Astrocyte (in vitro differentiated cells and primary cell): ENCODE results near the gene RASIP1. TPM values are rescaled to one million over a fixed set of nuclear protein-coding genes. Genes with fewer than 3 reads are reported as not detected.
"Not testable (repeated sequence)": the region's sequence is repeated elsewhere in the genome, so short reads cannot be mapped to it uniquely, and the experiment has no call there.

ENCODE experiments used
- DNase-seq: peaks from one replicate; pipeline ENCODE4 v3.0.0-alpha.2; 2010; ENCODE audit warnings: low read depth
- FAIRE-seq: peaks from 2 replicates; lab custom pipeline; 2011; peaks lifted over from hg19 to GRCh38; lab: Jason Lieb, UNC
- H2AFZ ChIP-seq: 2 replicates; pipeline ENCODE4 v1.6.0; 2012; ENCODE audit warnings: low read depth, low read length, inconsistent platforms
- H3K27ac ChIP-seq: 2 replicates; pipeline ENCODE4 v1.5.1; 2011; ENCODE audit warnings: low read depth, low read length, inconsistent platforms
- H3K27me3 ChIP-seq: 2 replicates; pipeline ENCODE4 v1.6.0; 2011; ENCODE audit warnings: low read length, inconsistent platforms; ENCODE audit not compliant: insufficient read depth
- H3K36me3 ChIP-seq: 2 replicates; pipeline ENCODE4 v1.5.1; 2011; ENCODE audit warnings: low read length, inconsistent platforms; ENCODE audit not compliant: insufficient read depth
- H3K4me1 ChIP-seq: 2 replicates; pipeline ENCODE4 v1.5.1; 2011; ENCODE audit warnings: low read length, inconsistent platforms; ENCODE audit not compliant: insufficient read depth
- H3K4me2 ChIP-seq: 2 replicates; pipeline ENCODE4 v1.6.0; 2012; ENCODE audit warnings: low read length, inconsistent platforms
- H3K4me3 ChIP-seq: 2 replicates; pipeline ENCODE4 v1.5.1; 2011; ENCODE audit warnings: low read depth, mild to moderate bottlenecking, low read length, inconsistent platforms; ENCODE audit not compliant: insufficient read depth
- H3K79me2 ChIP-seq: 2 replicates; pipeline ENCODE4 v1.6.0; 2012; ENCODE audit warnings: mild to moderate bottlenecking, low read length, inconsistent platforms; ENCODE audit not compliant: insufficient read depth
- H3K9ac ChIP-seq: 2 replicates; pipeline ENCODE4 v1.6.0; 2012; ENCODE audit warnings: mild to moderate bottlenecking, low read length, inconsistent platforms
- H3K9me3 ChIP-seq: 2 replicates; pipeline ENCODE4 v1.5.1; 2012; ENCODE audit warnings: low read depth, mild to moderate bottlenecking, low read length, inconsistent platforms; ENCODE audit not compliant: insufficient read depth
- H4K20me1 ChIP-seq: 2 replicates; pipeline ENCODE4 v1.6.0; 2012; ENCODE audit warnings: low read length, inconsistent platforms; ENCODE audit not compliant: insufficient read depth
- H3K27ac Mint-ChIP-seq: one replicate; pipeline ENCODE4 v1.8.0; 2021; ENCODE audit warnings: mild to moderate bottlenecking, mixed read lengths; ENCODE audit not compliant: unreplicated experiment
- H3K27me3 Mint-ChIP-seq: one replicate; pipeline ENCODE4 v1.8.0; 2021; ENCODE audit warnings: low read depth, mixed read lengths; ENCODE audit not compliant: unreplicated experiment
- H3K36me3 Mint-ChIP-seq: one replicate; pipeline ENCODE4 v1.8.0; 2021; ENCODE audit warnings: low read depth, mixed read lengths; ENCODE audit not compliant: unreplicated experiment
- H3K4me1 Mint-ChIP-seq: one replicate; pipeline ENCODE4 v1.8.0; 2021; ENCODE audit warnings: low read depth, mixed read lengths; ENCODE audit not compliant: unreplicated experiment
- H3K4me3 Mint-ChIP-seq: one replicate; pipeline ENCODE4 v1.8.0; 2021; ENCODE audit warnings: mild to moderate bottlenecking, moderate library complexity, mixed read lengths; ENCODE audit not compliant: unreplicated experiment
- H3K9me3 Mint-ChIP-seq: one replicate; pipeline ENCODE4 v1.8.0; 2021; ENCODE audit warnings: mild to moderate bottlenecking, mixed read lengths; ENCODE audit not compliant: unreplicated experiment
- CTCF ChIP-seq: IDR thresholded peaks from 2 replicates; pipeline ENCODE4 v1.5.1; 2011; ENCODE audit warnings: low read depth, mild to moderate bottlenecking, inconsistent platforms, low read length, moderate library complexity; ENCODE audit not compliant: insufficient read depth
- EZH2 ChIP-seq: IDR thresholded peaks from 2 replicates; pipeline ENCODE4 v1.6.1; 2012; ENCODE audit warnings: mild to moderate bottlenecking, low read length, inconsistent platforms; ENCODE audit not compliant: insufficient read depth
- total RNA-seq: library from RNA; stranded (reverse); gene quantifications from 2 replicates; pipeline ENCODE4 v1.2.1, GENCODE V29; 2021

Gene RASIP1
- total RNA-seq, 1 donor from 2014 or later, result 0.68 TPM

GRCh38 chr19:48719263-48720171 lies 20.9 kb downstream of the RASIP1 start, which contains the start of gene MAMSTR:
MAMSTR (minus strand) TSS chr19:48719725; CDS start chr19:48719031, 694 bp downstream.
- peak within 1 kb of the TSS; percentile 90 for H3K27ac ChIP-seq
- peak within 1 kb of the TSS; percentile 94 for H2AFZ ChIP-seq
- H3K79me2 ChIP-seq, result no peaks in the 10 kb centered on the region
- Mint-ChIP-seq H3K4me1 (peaks cover 3% of the 10 kb centered on the region), H3K4me3 (peak within 1 kb of the TSS; percentile 88), H3K36me3 (no peaks in the 10 kb centered on the region), H3K9me3 (no peaks in the 10 kb centered on the region), H3K27me3 (no peaks in the 10 kb centered on the region), H3K27ac (peak within 1 kb of the TSS; percentile 87)
- no peaks in the 10 kb centered on the region for H3K9me3 ChIP-seq
- H3K9ac ChIP-seq, result no peak within 1 kb of the TSS
- H3K4me1 ChIP-seq, result peaks cover 18% of the 10 kb centered on the region
- no peaks in the 10 kb centered on the region for H4K20me1 ChIP-seq
- H3K27me3 ChIP-seq, result no peaks in the 10 kb centered on the region
- no peak for TF ChIP-seq EZH2
- TF ChIP-seq CTCF, result no peak
- H3K36me3 ChIP-seq, result no peaks in the 10 kb centered on the region
- H3K4me3 ChIP-seq, result peak within 1 kb of the TSS; percentile 72
- DNase-seq (no peak), FAIRE-seq (no peak)
- peak within 1 kb of the TSS; percentile 86 for H3K4me2 ChIP-seq

DNA sequence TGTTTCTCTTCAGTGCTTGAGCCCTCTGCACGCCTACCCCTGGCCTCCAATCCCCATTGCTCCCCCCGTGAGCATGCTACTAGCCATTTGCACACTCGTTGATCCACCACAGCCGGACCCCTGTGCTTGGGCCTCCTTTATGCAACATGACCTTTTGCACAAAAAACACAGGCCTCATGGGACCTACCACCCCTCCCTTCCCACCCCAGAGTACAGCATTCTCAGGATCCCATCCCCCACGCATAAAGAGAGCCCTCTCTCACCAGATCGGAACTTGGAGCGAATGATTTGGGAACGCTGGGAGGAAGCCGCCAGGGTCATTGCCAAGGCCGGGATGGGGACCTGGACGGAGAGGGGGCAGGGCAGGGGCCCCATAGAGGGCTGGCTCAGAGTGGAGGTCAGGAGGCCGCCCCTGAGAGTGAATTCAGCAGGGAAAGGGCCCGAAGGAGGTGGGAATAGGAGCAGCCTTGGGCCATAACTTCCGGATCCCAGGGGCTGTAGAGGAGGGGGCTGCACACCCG lies 21.6 kb downstream of the RASIP1 start:
- Mint-ChIP-seq H3K27ac (no peak overlapping the region), H3K4me3 (no peak overlapping the region), H3K36me3 (no peaks in the 10 kb centered on the region), H3K4me1 (peaks cover 3% of the 10 kb centered on the region), H3K9me3 (no peaks in the 10 kb centered on the region), H3K27me3 (no peaks in the 10 kb centered on the region)
- Histone ChIP-seq H3K27ac (no peak overlapping the region), H3K9me3 (no peaks in the 10 kb centered on the region), H3K79me2 (no peaks in the 10 kb centered on the region), H3K27me3 (no peaks in the 10 kb centered on the region), H4K20me1 (no peaks in the 10 kb centered on the region), H3K9ac (no peak overlapping the region), H3K4me3 (no peak overlapping the region), H3K4me1 (peaks cover 18% of the 10 kb centered on the region), H3K36me3 (no peaks in the 10 kb centered on the region), H3K4me2 (no peak overlapping the region), H2AFZ (no peak overlapping the region)
- DNase-seq (no peak), FAIRE-seq (no peak)
- TF ChIP-seq EZH2 (no peak), CTCF (no peak)

- FAIRE-seq, H3K36me3 ChIP-seq, H3K4me1 Mint-ChIP-seq, H4K20me1 ChIP-seq, H3K27me3 ChIP-seq, H3K4me2 ChIP-seq, H3K27me3 Mint-ChIP-seq, H3K4me3 ChIP-seq, H3K79me2 ChIP-seq, DNase-seq, H3K9ac ChIP-seq, H2AFZ ChIP-seq, H3K9me3 ChIP-seq, H3K9me3 Mint-ChIP-seq, H3K4me3 Mint-ChIP-seq, H3K27ac Mint-ChIP-seq, H3K27ac ChIP-seq, H3K36me3 Mint-ChIP-seq: not testable (repeated sequence)
- H3K4me1 ChIP-seq, result peaks cover 24% of the 10 kb centered on the region
Observed at GRCh38 chr19:48718106-48718505, 22.3 kb downstream of the RASIP1 start.
